Caco-2 (cell line): ENCODE results near the gene GLIS1. TPM values are rescaled to one million over a fixed set of nuclear protein-coding genes. Genes with fewer than 3 reads are reported as not detected.

Experiments used
- BruUV-seq: library from RNA; stranded (reverse); fragments of 400-500 nt; replicated peaks from 2 replicates; lab custom pipeline; 2021; lab: Mats Ljungman, UMichigan
- CTCF ChIA-PET: fragments of 300-600 bp; sonication (Branson Sonifier 250); formaldehyde crosslinking; loops from one replicate; lab custom pipeline; 2022; ENCODE audit warnings: antibody characterized with exemption; lab: Charles Lee
- POLR2A ChIA-PET: fragments of 300-600 bp; sonication (Branson Sonifier 250); formaldehyde crosslinking; loops from one replicate; lab custom pipeline; 2022; ENCODE audit warnings: antibody characterized with exemption; lab: Charles Lee
- DNase-seq, 2 experiments: peaks; one replicate each; pipeline versions ENCODE4 v3.0.0 to v3.0.0-alpha.2; 2020 to 2022
- H3K27me3 ChIP-seq: replicated peaks from 2 replicates; pipeline ENCODE4 v1.6.0; 2011; ENCODE audit warnings: low read length; ENCODE audit not compliant: control insufficient read depth, insufficient read depth
- H3K36me3 ChIP-seq: 2 replicates; pipeline ENCODE4 v1.5.1; 2011; ENCODE audit warnings: low read length; ENCODE audit not compliant: control insufficient read depth, insufficient read depth
- H3K4me1 ChIP-seq: fragments of 250-450 bp; sonication (Bioruptor Pico); 2 replicates; pipeline ENCODE4 v1.5.1; 2020; ENCODE audit warnings: mild to moderate bottlenecking
- H3K4me3 ChIP-seq: 2 replicates; pipeline ENCODE4 v1.5.1; 2011; ENCODE audit warnings: low read depth, mild to moderate bottlenecking, control low read depth, low read length
- H3K9me3 ChIP-seq: fragments of 250-450 bp; sonication (Bioruptor Pico); 2 replicates; pipeline ENCODE4 v1.5.1; 2020; ENCODE audit warnings: mild to moderate bottlenecking, moderate library complexity
- H3K27ac Mint-ChIP-seq: one replicate; pipeline ENCODE4 v1.8.0; 2022; ENCODE audit warnings: mixed read lengths; ENCODE audit not compliant: unreplicated experiment
- H3K27me3 Mint-ChIP-seq: one replicate; pipeline ENCODE4 v1.8.0; 2022; ENCODE audit warnings: mixed read lengths; ENCODE audit not compliant: insufficient read depth, unreplicated experiment
- H3K36me3 Mint-ChIP-seq: one replicate; pipeline ENCODE4 v1.8.0; 2022; ENCODE audit warnings: mild to moderate bottlenecking, mixed read lengths; ENCODE audit not compliant: insufficient read depth, unreplicated experiment
- H3K4me1 Mint-ChIP-seq: one replicate; pipeline ENCODE4 v1.8.0; 2022; ENCODE audit warnings: low read depth, mixed read lengths; ENCODE audit not compliant: unreplicated experiment
- H3K4me3 Mint-ChIP-seq: one replicate; pipeline ENCODE4 v1.8.0; 2022; ENCODE audit warnings: mild to moderate bottlenecking, moderate library complexity, mixed read lengths; ENCODE audit not compliant: unreplicated experiment
- H3K9me3 Mint-ChIP-seq: one replicate; pipeline ENCODE4 v1.8.0; 2022; ENCODE audit warnings: mixed read lengths; ENCODE audit not compliant: unreplicated experiment
- CTCF ChIP-seq, 2 experiments: fragments of 200-600 bp in 1 of 2; IDR thresholded peaks; 1 replicate in 1 of 2; 2 replicates in 1 of 2; pipeline versions ENCODE4 v1.5.1 to v1.8.0; 2011 to 2022; ENCODE audit warnings: antibody characterized with exemption in 1 of 2, control low read depth in 1 of 2, inconsistent platforms in 1 of 2, low read depth in 1 of 2, low read length in 1 of 2, mild to moderate bottlenecking in 1 of 2, moderate library complexity in 1 of 2; ENCODE audit not compliant: insufficient read depth in 1 of 2, severe bottlenecking in 1 of 2, unreplicated experiment in 1 of 2
- intact Hi-C: fragments of 100-400 bp; cut with micrococcal nuclease; formaldehyde crosslinking; loops from one replicate; pipeline ENCODE4 v1.10.0; 2022; ENCODE audit not compliant: unreplicated experiment
- total RNA-seq: library from RNA; stranded (reverse); gene quantifications from 2 replicates; pipeline ENCODE4 v1.2.3, GENCODE V29; 2022

Gene GLIS1
- total RNA-seq, 1 experiment from 2014 or later, result not detected

GRCh38 chr1:53606197-53606596 is 132.8 kb downstream of the GLIS1 start:
- H3K4me1 ChIP-seq, result no peaks in the 10 kb centered on the region
- no peaks in the 10 kb centered on the region for H3K27me3 ChIP-seq
- H3K36me3 Mint-ChIP-seq, result no peaks in the 10 kb centered on the region
- ChIA-PET POLR2A (no interaction called here), CTCF (no interaction called here)
- no peaks in the 10 kb centered on the region for H3K4me1 Mint-ChIP-seq
- H3K9me3 Mint-ChIP-seq, result peaks cover 12% of the 10 kb centered on the region
- TF ChIP-seq CTCF (IDR thresholded peaks at IDR 0.05; ENCODE audit: insufficient read depth in 1 of 2, low read depth in 1 of 2, low read length in 1 of 2, severe bottlenecking in 1 of 2, unreplicated experiment in 1 of 2), result no peak
- no peak overlapping the region for H3K27ac Mint-ChIP-seq
- H3K36me3 ChIP-seq, result no peaks in the 10 kb centered on the region
- no peaks in the 10 kb centered on the region for H3K9me3 ChIP-seq
- no peak overlapping the region for H3K4me3 ChIP-seq
- H3K4me3 Mint-ChIP-seq, result no peak overlapping the region
- no peak for DNase-seq
- BruUV-seq, result no TSS peak
- peaks cover 6% of the 10 kb centered on the region for H3K27me3 Mint-ChIP-seq
- intact Hi-C loops, result no loop called here

GRCh38 chr1:53605181-53605580 is 133.8 kb downstream of the GLIS1 start:
- H3K36me3 Mint-ChIP-seq, result no peaks in the 10 kb centered on the region
- Histone ChIP-seq H3K27me3 (no peaks in the 10 kb centered on the region), H3K9me3 (no peaks in the 10 kb centered on the region), H3K4me3 (no peak overlapping the region), H3K36me3 (no peaks in the 10 kb centered on the region), H3K4me1 (no peaks in the 10 kb centered on the region)
- H3K27me3 Mint-ChIP-seq, result peaks cover 2% of the 10 kb centered on the region
- POLR2A ChIA-PET, result no interaction called here
- H3K4me3 Mint-ChIP-seq, result no peak overlapping the region
- H3K27ac Mint-ChIP-seq, result no peak overlapping the region
- no TSS peak for BruUV-seq
- TF ChIP-seq CTCF (IDR thresholded peaks at IDR 0.05; ENCODE audit: insufficient read depth in 1 of 2, low read depth in 1 of 2, low read length in 1 of 2, severe bottlenecking in 1 of 2, unreplicated experiment in 1 of 2), result no peak
- no peak for DNase-seq
- no peaks in the 10 kb centered on the region for H3K4me1 Mint-ChIP-seq
- intact Hi-C loops, result no loop called here
- peaks cover 2% of the 10 kb centered on the region for H3K9me3 Mint-ChIP-seq
- CTCF ChIA-PET, result no interaction called here

GRCh38 chr1:53604291-53604919 is 134.6 kb downstream of the GLIS1 start:
- no peak overlapping the region for H3K4me3 Mint-ChIP-seq
- intact Hi-C loops, result no loop called here

More at GRCh38 chr1:53604291-53604919, 134.6 kb downstream of the GLIS1 start:
- no TSS peak for BruUV-seq
- H3K27me3 Mint-ChIP-seq, result peaks cover under 1% of the 10 kb centered on the region
- CTCF ChIA-PET, result interaction anchor here (1.6 kb wide), 1 partner anchor 118 kb away, joined by 3 read pairs; no protein-coding TSS in a partner anchor
- Histone ChIP-seq H3K9me3 (no peaks in the 10 kb centered on the region), H3K4me3 (no peak overlapping the region), H3K27me3 (no peaks in the 10 kb centered on the region), H3K36me3 (no peaks in the 10 kb centered on the region), H3K4me1 (no peaks in the 10 kb centered on the region)
- POLR2A ChIA-PET, result no interaction called here
- no peaks in the 10 kb centered on the region for H3K4me1 Mint-ChIP-seq
- no peak overlapping the region for H3K27ac Mint-ChIP-seq
- no peak for TF ChIP-seq CTCF (IDR thresholded peaks at IDR 0.05; ENCODE audit: insufficient read depth in 1 of 2, low read depth in 1 of 2, low read length in 1 of 2, severe bottlenecking in 1 of 2, unreplicated experiment in 1 of 2)
- H3K9me3 Mint-ChIP-seq, result no peaks in the 10 kb centered on the region
- no peak for DNase-seq
- H3K36me3 Mint-ChIP-seq, result no peaks in the 10 kb centered on the region
